Calu3 (cell line): ENCODE data around the gene HMGA1. TPM values are rescaled to one million over a fixed set of nuclear protein-coding genes. Genes with fewer than 3 reads are reported as not detected.

Experiments
- BruUV-seq: library from RNA; stranded (reverse); fragments of 400-500 nt; replicated peaks from 2 replicates; lab custom pipeline; 2021; lab: Mats Ljungman, UMichigan
- CTCF ChIA-PET: fragments of 300-600 bp; sonication (Branson Sonifier 250); formaldehyde crosslinking; loops from one replicate; lab custom pipeline; 2022; ENCODE audit warnings: antibody characterized with exemption; lab: Charles Lee
- DNase-seq: peaks from one replicate; pipeline ENCODE4 v3.0.0; 2022
- H3K27ac Mint-ChIP-seq: one replicate; pipeline ENCODE4 v1.8.0; 2022; ENCODE audit warnings: mixed read lengths; ENCODE audit not compliant: unreplicated experiment
- H3K27me3 Mint-ChIP-seq: one replicate; pipeline ENCODE4 v1.8.0; 2022; ENCODE audit warnings: mixed read lengths; ENCODE audit not compliant: unreplicated experiment
- H3K36me3 Mint-ChIP-seq: one replicate; pipeline ENCODE4 v1.8.0; 2022; ENCODE audit warnings: mild to moderate bottlenecking, moderate library complexity, mixed read lengths; ENCODE audit not compliant: insufficient read depth, unreplicated experiment
- H3K4me1 Mint-ChIP-seq: one replicate; pipeline ENCODE4 v1.8.0; 2022; ENCODE audit warnings: mild to moderate bottlenecking, low read depth, mixed read lengths; ENCODE audit not compliant: unreplicated experiment
- H3K4me3 Mint-ChIP-seq: one replicate; pipeline ENCODE4 v1.8.0; 2022; ENCODE audit warnings: mild to moderate bottlenecking, low read depth, moderate library complexity, mixed read lengths; ENCODE audit not compliant: unreplicated experiment
- H3K9me3 Mint-ChIP-seq: one replicate; pipeline ENCODE4 v1.8.0; 2022; ENCODE audit warnings: low read depth, mixed read lengths; ENCODE audit not compliant: unreplicated experiment
- CTCF ChIP-seq: fragments of 200-600 bp; IDR thresholded peaks from one replicate; pipeline ENCODE4 v1.8.0; 2022; ENCODE audit warnings: antibody characterized with exemption; ENCODE audit not compliant: unreplicated experiment
- intact Hi-C: fragments of 100-400 bp; cut with micrococcal nuclease; formaldehyde crosslinking; loops from one replicate; pipeline ENCODE4 v1.10.0; 2022; ENCODE audit not compliant: unreplicated experiment
- total RNA-seq: library from RNA; stranded (reverse); gene quantifications from 2 replicates; pipeline ENCODE4 v1.2.3, GENCODE V29; 2022

HMGA1 gene
- total RNA-seq, 1 experiment from 2014 or later = 1,138 TPM

DNA sequence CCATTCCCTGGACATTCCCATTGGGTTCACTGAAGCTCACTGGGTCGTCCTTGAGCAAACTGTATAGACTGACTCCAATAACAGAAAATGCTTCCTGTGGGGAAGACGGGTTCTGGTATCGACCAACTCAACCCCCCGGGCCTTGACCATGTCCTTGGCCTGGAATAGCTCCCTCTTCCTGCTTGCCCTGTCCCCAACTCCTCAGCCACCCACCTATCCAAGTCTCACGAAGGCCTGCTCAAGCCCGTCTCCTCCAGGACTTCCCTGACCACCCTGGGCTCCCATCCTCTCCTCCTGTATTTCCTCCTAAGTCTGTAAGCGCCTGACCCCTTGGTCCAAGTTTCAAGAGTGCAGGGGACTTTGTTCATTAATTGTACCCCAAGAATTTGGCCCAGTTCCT is 2.8 kb upstream of the HMGA1 start:
- no peaks in the 10 kb centered on the region for H3K9me3 Mint-ChIP-seq
- CTCF ChIA-PET = interaction anchor here (1.5 kb wide), 1 partner anchor 10 kb away, joined by 5 read pairs; no protein-coding TSS in a partner anchor
- no peaks in the 10 kb centered on the region for H3K27me3 Mint-ChIP-seq
- peaks cover 51% of the 10 kb centered on the region for H3K36me3 Mint-ChIP-seq
- intact Hi-C loops = no loop called here
- H3K27ac Mint-ChIP-seq = peak overlapping the region; percentile 82
- H3K4me1 Mint-ChIP-seq = peaks cover 51% of the 10 kb centered on the region
- no peak for DNase-seq
- BruUV-seq = no TSS peak
- TF ChIP-seq CTCF = no peak
- peak overlapping the region; percentile 1 for H3K4me3 Mint-ChIP-seq

GRCh38 chr6:34234667-34235306 is 1.9 kb upstream of the HMGA1 start:
- Mint-ChIP-seq H3K36me3 (peaks cover 52% of the 10 kb centered on the region), H3K4me1 (peaks cover 51% of the 10 kb centered on the region), H3K4me3 (peak overlapping the region; percentile 1), H3K27me3 (no peaks in the 10 kb centered on the region), H3K9me3 (no peaks in the 10 kb centered on the region), H3K27ac (peak overlapping the region; percentile 82)
- intact Hi-C loops = loop anchor here (5.0 kb wide), 1 partner anchor 517 kb away; no protein-coding TSS in a partner anchor
- no peak for TF ChIP-seq CTCF
- DNase-seq = no peak
- BruUV-seq = no TSS peak
- CTCF ChIA-PET = interaction anchor here (1.5 kb wide), 1 partner anchor 11 kb away, joined by 5 read pairs; no protein-coding TSS in a partner anchor

DNA sequence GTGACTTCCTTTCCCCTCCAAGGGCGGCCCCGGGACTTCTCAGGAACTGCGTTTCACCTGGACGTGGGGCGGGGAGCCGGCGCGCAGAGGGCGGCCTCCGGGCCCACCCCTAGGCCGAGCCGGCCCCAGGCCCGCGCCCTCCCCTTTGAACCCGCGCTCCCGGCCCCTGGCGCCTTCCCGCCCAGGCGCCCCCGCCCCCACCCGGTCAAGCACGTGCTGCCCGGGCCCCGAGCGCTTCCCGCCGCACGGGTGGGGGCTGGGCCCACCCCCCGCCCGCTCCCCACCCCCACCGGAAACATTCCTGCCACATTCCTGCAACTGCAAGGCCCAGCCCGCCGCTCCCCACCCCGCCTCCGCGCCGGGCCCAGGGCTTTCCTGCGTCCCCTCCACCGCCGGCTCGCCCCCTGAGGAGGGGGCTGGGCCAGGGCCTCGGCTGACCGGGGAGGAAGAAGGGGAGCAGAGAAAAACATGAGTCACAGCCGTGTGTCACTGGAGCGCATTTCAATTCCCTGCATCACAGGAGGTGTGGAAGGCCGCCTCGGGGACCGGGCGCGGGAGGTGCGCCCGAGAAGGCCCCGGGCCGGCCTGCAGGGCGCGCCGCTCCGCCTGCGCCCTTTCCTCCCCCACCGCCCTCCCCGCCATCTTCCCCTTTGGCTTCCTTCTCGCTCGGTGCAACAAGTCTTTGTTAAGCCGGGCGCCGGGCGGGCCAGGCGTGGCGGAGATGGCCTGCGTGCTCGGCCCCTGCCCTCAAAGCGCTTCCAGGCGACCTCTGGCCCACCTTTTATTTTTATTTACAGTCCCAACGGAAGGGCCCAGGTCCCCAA is 1.2 kb upstream of the HMGA1 start:
- Mint-ChIP-seq H3K36me3 (peaks cover 57% of the 10 kb centered on the region), H3K27ac (peak overlapping the region; percentile 89), H3K9me3 (no peaks in the 10 kb centered on the region), H3K4me1 (peaks cover 51% of the 10 kb centered on the region), H3K27me3 (no peaks in the 10 kb centered on the region), H3K4me3 (peak overlapping the region; percentile 81)
- intact Hi-C loops = loop anchor here (5.0 kb wide), 1 partner anchor 518 kb away; no protein-coding TSS in a partner anchor
- peak; percentile 85 for DNase-seq
- no TSS peak for BruUV-seq
- TF ChIP-seq CTCF = no peak
- CTCF ChIA-PET = interaction anchor here (1.3 kb wide), 1 partner anchor 39 kb away, joined by 20 read pairs; no protein-coding TSS in a partner anchor

GRCh38 chr6:34236131-34236442 is 586 bp upstream of the HMGA1 start:
- no peak for TF ChIP-seq CTCF
- no peak for DNase-seq
- Mint-ChIP-seq H3K4me1 (peaks cover 51% of the 10 kb centered on the region), H3K27me3 (no peaks in the 10 kb centered on the region), H3K36me3 (peaks cover 63% of the 10 kb centered on the region), H3K27ac (peak overlapping the region; percentile 89), H3K9me3 (no peaks in the 10 kb centered on the region), H3K4me3 (peak overlapping the region; percentile 81)
- BruUV-seq = TSS peak; percentile 99
- intact Hi-C loops = loop anchor here (5.0 kb wide), 1 partner anchor 519 kb away; no protein-coding TSS in a partner anchor
- CTCF ChIA-PET = interaction anchor here (0.8 to 1.4 kb wide), 10 partner anchors 10 to 180 kb away, joined by 3 to 20 read pairs (median 4); no protein-coding TSS in a partner anchor
